Trophoblast cell (in vitro differentiated cells and primary cell): Measurements from ENCODE around the gene TFF2.
A peak's percentile ranks its signal among the peaks of the same experiment; 100 is the strongest.

ENCODE experiments used
- DNase-seq, 2 donors: peaks; one replicate each; pipeline ENCODE4 v3.0.0-alpha.2; 2016
- H2AFZ ChIP-seq: 2 replicates; pipeline ENCODE4 v1.6.1; 2013; ENCODE audit warnings: low read length, moderate library complexity, mild to moderate bottlenecking; ENCODE audit not compliant: insufficient read depth, poor library complexity
- H2AK5ac ChIP-seq: 2 replicates; pipeline ENCODE4 v1.6.1; 2013; ENCODE audit warnings: mild to moderate bottlenecking, low read length
- H2BK120ac ChIP-seq: 2 replicates; pipeline ENCODE4 v1.6.1; 2013; ENCODE audit warnings: low read length, mild to moderate bottlenecking, moderate library complexity; ENCODE audit not compliant: insufficient read depth, poor library complexity
- H2BK12ac ChIP-seq: 2 replicates; pipeline ENCODE4 v1.6.1; 2013; ENCODE audit warnings: mild to moderate bottlenecking, low read length, moderate library complexity
- H2BK5ac ChIP-seq: 2 replicates; pipeline ENCODE4 v1.6.1; 2013; ENCODE audit warnings: low read length, low read depth, moderate library complexity, mild to moderate bottlenecking; ENCODE audit not compliant: poor library complexity
- H3K14ac ChIP-seq: 2 replicates; pipeline ENCODE4 v1.6.1; 2013; ENCODE audit warnings: mild to moderate bottlenecking, low read length
- H3K18ac ChIP-seq: 2 replicates; pipeline ENCODE4 v1.6.1; 2013; ENCODE audit warnings: mild to moderate bottlenecking, low read length
- H3K23ac ChIP-seq: 2 replicates; pipeline ENCODE4 v1.6.1; 2013; ENCODE audit warnings: low read length
- H3K27ac ChIP-seq: 2 replicates; pipeline ENCODE4 v1.5.1; 2013; ENCODE audit warnings: low read depth, mild to moderate bottlenecking, inconsistent platforms, low read length, moderate library complexity
- H3K27me3 ChIP-seq: 2 replicates; pipeline ENCODE4 v1.6.1; 2013; ENCODE audit warnings: inconsistent platforms, mild to moderate bottlenecking, low read length, moderate library complexity; ENCODE audit not compliant: insufficient read depth
- H3K36me3 ChIP-seq, 2 experiments: 1 replicate in 1 of 2; 2 replicates in 1 of 2; pipeline ENCODE4 v1.6.1; 2013; ENCODE audit warnings: low read length in 2 of 2, mild to moderate bottlenecking in 2 of 2, moderate library complexity in 1 of 2; ENCODE audit not compliant: insufficient read depth in 2 of 2, control insufficient read depth in 1 of 2
- H3K4ac ChIP-seq: 2 replicates; pipeline ENCODE4 v1.6.1; 2013; ENCODE audit warnings: low read depth, mild to moderate bottlenecking, low read length, moderate library complexity
- H3K4me1 ChIP-seq, 2 experiments: 1 replicate in 1 of 2; 2 replicates in 1 of 2; pipeline ENCODE4 v1.6.1; 2013; ENCODE audit warnings: low read length in 2 of 2, mild to moderate bottlenecking in 2 of 2, moderate library complexity in 1 of 2; ENCODE audit not compliant: insufficient read depth in 2 of 2, control insufficient read depth in 1 of 2
- H3K4me2 ChIP-seq: 2 replicates; pipeline ENCODE4 v1.6.1; 2013; ENCODE audit warnings: inconsistent platforms, mild to moderate bottlenecking, low read length, moderate library complexity
- H3K4me3 ChIP-seq: 2 replicates; pipeline ENCODE4 v1.5.1; 2013; ENCODE audit warnings: mild to moderate bottlenecking, low read depth, low read length, inconsistent platforms
- H3K79me1 ChIP-seq: one replicate; pipeline ENCODE4 v1.6.1; 2013; ENCODE audit warnings: low read length
- H3K79me2 ChIP-seq: 2 replicates; pipeline ENCODE4 v1.6.1; 2013; ENCODE audit warnings: low read length, mild to moderate bottlenecking; ENCODE audit not compliant: control insufficient read depth, insufficient read depth, poor library complexity
- H3K9ac ChIP-seq: 2 replicates; pipeline ENCODE4 v1.6.1; 2013; ENCODE audit warnings: mild to moderate bottlenecking, low read length
- H3K9me3 ChIP-seq: 2 replicates; pipeline ENCODE4 v1.6.1; 2013; ENCODE audit warnings: low read depth, mild to moderate bottlenecking, control low read depth, inconsistent platforms, low read length; ENCODE audit not compliant: insufficient read depth
- H4K12ac ChIP-seq: 2 replicates; pipeline ENCODE4 v1.6.1; 2013; ENCODE audit warnings: low read depth, mild to moderate bottlenecking, low read length, moderate library complexity
- H4K8ac ChIP-seq: 2 replicates; pipeline ENCODE4 v1.6.1; 2013; ENCODE audit warnings: low read depth, mild to moderate bottlenecking, low read length, moderate library complexity
- H4K91ac ChIP-seq: one replicate; pipeline ENCODE4 v1.6.1; 2013; ENCODE audit warnings: low read depth, mild to moderate bottlenecking, low read length, moderate library complexity
- WGBS: extraction: QIAGEN DNeasy Blood & Tissue Kit; methylation state at CpG from one replicate; pipeline ENCODE4 v1.1.7; 2013; ENCODE audit warnings: missing lambda C conversion rate; ENCODE audit not compliant: insufficient read length, insufficient coverage; ENCODE audit errors: extremely low coverage; 5-methylcytosine and 5-hydroxymethylcytosine counted together

Gene TFF2

DNA sequence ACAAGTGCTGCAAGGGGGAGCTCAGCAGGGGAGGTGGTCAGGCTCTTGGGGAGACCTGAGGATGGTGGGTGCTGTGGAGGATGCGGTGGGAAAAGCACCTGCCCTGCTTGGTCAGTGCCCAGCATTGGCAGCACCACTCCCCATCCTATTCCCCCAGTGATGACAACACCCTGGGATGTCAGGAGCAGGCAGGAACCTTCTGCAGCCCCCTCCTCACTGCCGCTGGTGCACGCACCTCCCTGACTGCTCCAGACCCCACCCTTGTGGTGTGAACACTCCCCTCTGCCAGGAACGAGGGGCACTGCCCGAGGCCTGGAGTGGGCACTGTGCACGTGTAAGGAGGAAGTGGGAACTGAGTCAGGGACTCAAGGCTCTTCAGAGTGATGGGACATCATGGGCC lies 32.5 kb upstream of the TFF2 start:
- WGBS, result no CpG with 5 or more reads among the region's 6 CpGs
- Histone ChIP-seq H3K27ac (no peak overlapping the region), H4K12ac (no peak overlapping the region), H3K79me2 (no peaks in the 10 kb centered on the region), H3K79me1 (no peaks in the 10 kb centered on the region), H3K14ac (no peak overlapping the region), H3K4ac (no peak overlapping the region), H3K27me3 (no peaks in the 10 kb centered on the region), H3K9me3 (peaks cover 6% of the 10 kb centered on the region), H3K4me3 (no peak overlapping the region), H2AK5ac (no peak overlapping the region), H2BK120ac (no peak overlapping the region), H3K23ac (no peak overlapping the region), H3K9ac (no peak overlapping the region), H3K4me2 (no peak overlapping the region), H4K91ac (no peak overlapping the region), H4K8ac (no peak overlapping the region), H2BK12ac (no peak overlapping the region), H3K4me1 (peaks cover 0 to 4% of the 10 kb centered on the region in 2 experiments), H2BK5ac (no peak overlapping the region), H2AFZ (no peak overlapping the region), H3K36me3 (no peaks in the 10 kb centered on the region), H3K18ac (no peak overlapping the region)
- DNase-seq, result no peak

DNA sequence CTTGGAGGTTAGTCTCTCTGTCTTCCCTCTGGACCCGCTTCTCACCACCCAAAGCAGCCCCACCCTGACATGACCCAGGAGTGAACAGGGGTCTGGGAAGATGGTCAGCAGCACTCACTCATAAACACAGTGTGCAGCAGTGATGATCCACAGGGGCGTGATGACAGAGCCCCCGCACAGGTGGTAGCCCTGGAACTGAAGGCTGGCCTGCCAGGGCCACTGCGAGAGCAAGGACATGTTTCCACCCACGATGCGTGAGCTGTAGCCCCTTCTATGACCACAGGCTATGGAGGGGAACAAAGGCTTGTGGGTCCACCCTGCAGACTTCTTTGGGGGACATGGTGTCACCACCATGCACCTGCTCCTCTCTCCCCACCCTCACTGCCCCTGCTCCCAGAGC lies 32.1 kb upstream of the TFF2 start:
- Histone ChIP-seq H2BK120ac (no peak overlapping the region), H3K36me3 (no peaks in the 10 kb centered on the region), H4K91ac (no peak overlapping the region), H4K12ac (no peak overlapping the region), H3K4ac (no peak overlapping the region), H3K9ac (no peak overlapping the region), H3K9me3 (peaks cover 6% of the 10 kb centered on the region), H3K23ac (no peak overlapping the region), H4K8ac (no peak overlapping the region), H3K79me2 (no peaks in the 10 kb centered on the region), H2BK5ac (no peak overlapping the region), H3K79me1 (no peaks in the 10 kb centered on the region), H2AK5ac (no peak overlapping the region), H3K4me1 (peaks cover 0 to 4% of the 10 kb centered on the region in 2 experiments), H3K14ac (no peak overlapping the region), H2AFZ (no peak overlapping the region), H3K4me3 (peak overlapping the region; percentile 15), H3K18ac (no peak overlapping the region), H3K4me2 (no peak overlapping the region), H3K27me3 (no peaks in the 10 kb centered on the region), H2BK12ac (no peak overlapping the region), H3K27ac (no peak overlapping the region)
- WGBS, result no CpG with 5 or more reads among the region's 6 CpGs
- DNase-seq, result no peak

DNA sequence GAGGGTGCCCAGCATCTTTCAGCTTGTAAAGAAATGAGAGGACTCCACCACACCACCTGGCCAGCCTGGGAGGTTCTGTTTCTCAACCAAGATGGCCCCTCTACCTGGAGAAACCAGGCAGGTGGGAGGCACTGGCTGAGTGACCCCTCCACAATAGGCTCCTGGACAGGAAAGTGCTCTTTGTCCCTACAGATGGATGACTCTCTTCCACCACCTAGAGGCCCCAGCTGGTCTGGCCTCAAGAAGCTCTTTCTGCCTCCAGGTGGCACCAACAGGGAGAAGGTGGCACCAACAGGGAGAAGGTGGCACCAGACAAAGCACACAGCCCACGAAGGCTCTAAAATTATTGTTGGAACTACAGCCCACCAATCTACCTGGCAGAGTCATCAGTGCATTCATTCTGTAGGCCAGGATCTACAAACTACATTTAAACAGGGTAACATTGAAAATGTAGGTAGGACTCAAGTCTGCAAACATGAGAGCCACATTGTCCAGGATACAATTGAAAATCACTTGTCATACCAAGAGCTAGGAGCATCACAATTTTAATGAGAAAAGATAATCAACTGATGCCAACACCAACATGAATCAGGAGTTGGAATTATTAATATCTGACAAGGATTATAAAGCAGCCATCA lies 30.7 kb upstream of the TFF2 start:
- no peak overlapping the region for H4K8ac ChIP-seq
- no peak overlapping the region for H3K4me2 ChIP-seq
- peaks cover 0 to 4% of the 10 kb centered on the region in 2 experiments for H3K4me1 ChIP-seq
- H3K36me3 ChIP-seq, result no peaks in the 10 kb centered on the region
- H2BK5ac ChIP-seq, result no peak overlapping the region
- H3K27ac ChIP-seq, result no peak overlapping the region
- H3K4ac ChIP-seq, result no peak overlapping the region
- H4K12ac ChIP-seq, result no peak overlapping the region
- H3K79me2 ChIP-seq, result no peaks in the 10 kb centered on the region
- no peak overlapping the region for H3K23ac ChIP-seq
- H2BK120ac ChIP-seq, result no peak overlapping the region
- H3K27me3 ChIP-seq, result no peaks in the 10 kb centered on the region
- H3K18ac ChIP-seq, result no peak overlapping the region
- H3K9me3 ChIP-seq, result peaks cover 6% of the 10 kb centered on the region
- H3K14ac ChIP-seq, result no peak overlapping the region
- H3K9ac ChIP-seq, result no peak overlapping the region
- no peak overlapping the region for H2AFZ ChIP-seq
- no CpG with 5 or more reads among the region's 1 CpG for WGBS
- DNase-seq, result peak; percentile 24 to 62
- no peak overlapping the region for H3K4me3 ChIP-seq
- no peak overlapping the region for H2AK5ac ChIP-seq
- H2BK12ac ChIP-seq, result no peak overlapping the region
- no peaks in the 10 kb centered on the region for H3K79me1 ChIP-seq
- H4K91ac ChIP-seq, result no peak overlapping the region

DNA sequence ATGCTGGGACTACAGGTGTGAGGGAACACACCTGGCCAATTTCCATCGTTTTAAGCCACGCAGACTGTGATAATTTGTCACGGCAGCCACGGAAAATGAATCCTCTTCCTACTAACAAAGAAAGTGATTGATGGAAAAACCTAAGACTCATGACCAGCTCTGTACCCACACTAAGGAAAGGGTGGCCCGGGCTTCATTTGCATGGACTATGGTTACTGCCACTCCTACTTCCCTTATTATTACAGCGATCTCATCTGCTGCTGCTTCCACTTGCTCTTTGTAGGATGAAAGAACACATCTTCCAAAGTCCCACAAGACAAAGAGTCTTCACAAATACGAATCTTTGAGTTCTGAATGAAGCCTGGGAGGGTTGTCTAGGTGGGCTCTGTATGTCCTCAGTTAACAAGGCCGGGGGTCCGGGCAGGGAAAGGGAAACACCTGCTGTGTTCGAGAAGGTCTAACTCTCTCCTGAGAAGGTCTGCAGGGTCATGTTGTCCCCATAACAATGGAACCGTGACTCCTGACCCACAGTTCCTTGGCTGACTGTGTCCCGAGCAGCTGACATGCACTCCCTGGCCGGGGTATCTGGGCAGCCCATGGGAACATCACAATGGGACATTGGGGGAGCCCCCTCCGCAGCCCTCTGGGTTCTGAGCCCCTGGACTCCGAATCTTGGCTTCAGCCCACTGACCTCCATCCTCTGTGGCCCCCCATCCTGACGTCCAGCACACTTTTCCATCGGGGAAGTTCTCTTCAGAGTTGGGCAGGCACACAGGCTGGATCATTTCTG lies 28.8 kb upstream of the TFF2 start:
- H3K23ac ChIP-seq, result no peak overlapping the region

More for the DNA sequence above, 28.8 kb upstream of the TFF2 start:
- Histone ChIP-seq H2BK120ac (no peak overlapping the region), H2AFZ (no peak overlapping the region), H4K8ac (no peak overlapping the region), H3K9ac (no peak overlapping the region), H2AK5ac (no peak overlapping the region), H3K4ac (no peak overlapping the region), H3K4me1 (no peaks in the 10 kb centered on the region), H2BK12ac (no peak overlapping the region), H2BK5ac (no peak overlapping the region), H3K36me3 (no peaks in the 10 kb centered on the region), H3K18ac (no peak overlapping the region), H3K4me2 (no peak overlapping the region), H3K79me1 (no peaks in the 10 kb centered on the region), H3K79me2 (no peaks in the 10 kb centered on the region), H3K27me3 (no peaks in the 10 kb centered on the region), H3K9me3 (peaks cover 4% of the 10 kb centered on the region), H3K27ac (no peak overlapping the region), H4K12ac (no peak overlapping the region), H4K91ac (no peak overlapping the region), H3K14ac (no peak overlapping the region), H3K4me3 (no peak overlapping the region)
- no peak for DNase-seq
- WGBS, result no CpG with 5 or more reads among the region's 17 CpGs
